Natural killer cell treated with Interleukin-12 subunit alpha and Interleukin-12 subunit beta and Interleukin-15 and Interleukin-18, amount 100 ng/mL, for 72 hours (primary cell): ENCODE data around the gene CLBA1. TPM values are rescaled to one million over a fixed set of nuclear protein-coding genes. Genes with fewer than 3 reads are reported as not detected.
"Not testable (repeated sequence)": the region's sequence is repeated elsewhere in the genome, so short reads cannot be mapped to it uniquely, and the experiment has no call there.

Experiments used
- ATAC-seq, 2 donors: fragments of 150-1000 bp; cut with Tn5 transposase in 1 of 2; sonication (Bioruptor Pico), chemical (Tn5 transposase) in 1 of 2; 2 replicates each; pipeline ENCODE4 v1.10.0; 2021
- DNase-seq: peaks from one replicate; pipeline ENCODE4 v3.0.0; 2022; ENCODE audit warnings: low spot score
- H3K27ac Mint-ChIP-seq, 2 donors: 1 replicate in 1 of 2; 2 replicates in 1 of 2; pipeline ENCODE4 v1.8.0; 2022; ENCODE audit warnings: mixed read lengths in 2 of 2, mild to moderate bottlenecking in 1 of 2, moderate library complexity in 1 of 2
- H3K27me3 Mint-ChIP-seq, 2 donors: 1 replicate in 1 of 2; 2 replicates in 1 of 2; pipeline ENCODE4 v1.8.0; 2022; ENCODE audit warnings: mixed read lengths in 2 of 2
- H3K36me3 Mint-ChIP-seq: one replicate; pipeline ENCODE4 v1.8.0; 2022; ENCODE audit warnings: mixed read lengths
- H3K4me1 Mint-ChIP-seq, 2 donors: 1 replicate in 1 of 2; 2 replicates in 1 of 2; pipeline ENCODE4 v1.8.0; 2022; ENCODE audit warnings: low read depth in 2 of 2, mixed read lengths in 2 of 2, mild to moderate bottlenecking in 1 of 2
- H3K4me3 Mint-ChIP-seq: one replicate; pipeline ENCODE4 v1.8.0; 2022; ENCODE audit warnings: mixed read lengths
- H3K9me3 Mint-ChIP-seq: 2 replicates; pipeline ENCODE4 v1.8.0; 2022; ENCODE audit warnings: mixed read lengths
- total RNA-seq, 2 donors: library from RNA; stranded (reverse); gene quantifications; one replicate each; pipeline ENCODE4 v1.2.3, GENCODE V29; 2022

The CLBA1 gene
- total RNA-seq, 2 donors from 2014 or later, result 1.2 to 1.5 TPM

GRCh38 chr14:105028251-105028927, 42.8 kb downstream of the CLBA1 start:
- Mint-ChIP-seq H3K9me3 (no peaks in the 10 kb centered on the region), H3K27ac (no peak overlapping the region), H3K4me3 (no peak overlapping the region), H3K36me3 (no peaks in the 10 kb centered on the region), H3K4me1 (peaks cover 20 to 31% of the 10 kb centered on the region in 2 donors), H3K27me3 (no peaks in the 10 kb centered on the region)
- ATAC-seq (no peak), DNase-seq (no peak)

- no peak overlapping the region for H3K4me3 Mint-ChIP-seq
- no peaks in the 10 kb centered on the region for H3K36me3 Mint-ChIP-seq
- no peak overlapping the region for H3K27ac Mint-ChIP-seq
- ATAC-seq, result no peak
- no peaks in the 10 kb centered on the region for H3K9me3 Mint-ChIP-seq
- H3K27me3 Mint-ChIP-seq, result no peaks in the 10 kb centered on the region
- no peak for DNase-seq
- H3K4me1 Mint-ChIP-seq, result peaks cover 29 to 34% of the 10 kb centered on the region in 2 donors
These were observed 43.8 kb downstream of the CLBA1 start for GRCh38 chr14:105029402-105029801.

- DNase-seq (no peak), ATAC-seq (no peak)
- H3K27ac Mint-ChIP-seq, result no peak overlapping the region
These were observed 44.6 kb downstream of the CLBA1 start for GRCh38 chr14:105030194-105030593.

GRCh38 chr14:105030836-105031396, 45.3 kb downstream of the CLBA1 start:
- Mint-ChIP-seq H3K4me3 (no peak overlapping the region), H3K36me3 (no peaks in the 10 kb centered on the region), H3K4me1 (peaks cover 23 to 29% of the 10 kb centered on the region in 2 donors), H3K9me3 (no peaks in the 10 kb centered on the region), H3K27me3 (no peaks in the 10 kb centered on the region), H3K27ac (no peak overlapping the region)
- ATAC-seq (no peak), DNase-seq (no peak)

More at GRCh38 chr14:105030194-105030593, 44.6 kb downstream of the CLBA1 start:
- H3K27me3 Mint-ChIP-seq, result no peaks in the 10 kb centered on the region
- H3K4me3 Mint-ChIP-seq, result no peak overlapping the region
- no peaks in the 10 kb centered on the region for H3K9me3 Mint-ChIP-seq
- H3K4me1 Mint-ChIP-seq, result peaks cover 29 to 30% of the 10 kb centered on the region in 2 donors
- H3K36me3 Mint-ChIP-seq, result no peaks in the 10 kb centered on the region

- Mint-ChIP-seq H3K27ac (peak overlapping the region; percentile 80 to 91), H3K4me3 (peak overlapping the region; percentile 90), H3K4me1 (peaks cover 12 to 22% of the 10 kb centered on the region in 2 donors)
- DNase-seq, H3K9me3 Mint-ChIP-seq, ATAC-seq, H3K27me3 Mint-ChIP-seq, H3K36me3 Mint-ChIP-seq: not testable (repeated sequence)
These were observed 46.9 kb downstream of the CLBA1 start for GRCh38 chr14:105032451-105032901.

GRCh38 chr14:105033412-105033900, 47.9 kb downstream of the CLBA1 start:
- peak overlapping the region; percentile 80 to 91 for H3K27ac Mint-ChIP-seq
- not testable (repeated sequence) for H3K27me3 Mint-ChIP-seq, H3K36me3 Mint-ChIP-seq, H3K9me3 Mint-ChIP-seq, DNase-seq, ATAC-seq
- H3K4me3 Mint-ChIP-seq, result peak overlapping the region; percentile 90
- H3K4me1 Mint-ChIP-seq, result peaks cover 12 to 19% of the 10 kb centered on the region in 2 donors

- H3K36me3 Mint-ChIP-seq, result no peaks in the 10 kb centered on the region
- peaks cover 12 to 19% of the 10 kb centered on the region in 2 donors for H3K4me1 Mint-ChIP-seq
- peak in 1 of 2 donors; percentile 57 for ATAC-seq
- H3K4me3 Mint-ChIP-seq, result no peak overlapping the region
- peak overlapping the region; percentile 80 to 91 for H3K27ac Mint-ChIP-seq
- H3K9me3 Mint-ChIP-seq, result no peaks in the 10 kb centered on the region
- DNase-seq, result no peak
- no peaks in the 10 kb centered on the region for H3K27me3 Mint-ChIP-seq
These were observed 48.9 kb downstream of the CLBA1 start for GRCh38 chr14:105034315-105035039.

- not testable (repeated sequence) for ATAC-seq, H3K4me3 Mint-ChIP-seq, H3K9me3 Mint-ChIP-seq, H3K27me3 Mint-ChIP-seq, H3K27ac Mint-ChIP-seq, H3K36me3 Mint-ChIP-seq, DNase-seq
- peaks cover 12 to 19% of the 10 kb centered on the region in 2 donors for H3K4me1 Mint-ChIP-seq
These were observed 50.0 kb downstream of the CLBA1 start for GRCh38 chr14:105035616-105036015.

GRCh38 chr14:105039458-105040205, 54.0 kb downstream of the CLBA1 start:
- no peaks in the 10 kb centered on the region for H3K27me3 Mint-ChIP-seq
- DNase-seq (no peak), ATAC-seq (no peak)
- peaks cover under 1 to 2% of the 10 kb centered on the region in 2 donors for H3K4me1 Mint-ChIP-seq
- no peak overlapping the region for H3K27ac Mint-ChIP-seq
- H3K36me3 Mint-ChIP-seq, result no peaks in the 10 kb centered on the region
- no peaks in the 10 kb centered on the region for H3K9me3 Mint-ChIP-seq
- no peak overlapping the region for H3K4me3 Mint-ChIP-seq

GRCh38 chr14:105041841-105042765, 56.5 kb downstream of the CLBA1 start:
- no peaks in the 10 kb centered on the region for H3K36me3 Mint-ChIP-seq
- H3K4me3 Mint-ChIP-seq, result no peak overlapping the region
- ATAC-seq (no peak), DNase-seq (no peak)
- peaks cover 11 to 12% of the 10 kb centered on the region in 2 donors for H3K4me1 Mint-ChIP-seq
- no peak overlapping the region for H3K27ac Mint-ChIP-seq
- H3K27me3 Mint-ChIP-seq, result no peaks in the 10 kb centered on the region
- H3K9me3 Mint-ChIP-seq, result no peaks in the 10 kb centered on the region

GRCh38 chr14:105042813-105043212, 57.2 kb downstream of the CLBA1 start:
- Mint-ChIP-seq H3K27me3 (no peaks in the 10 kb centered on the region), H3K9me3 (no peaks in the 10 kb centered on the region), H3K4me3 (no peak overlapping the region), H3K4me1 (peaks cover 11 to 12% of the 10 kb centered on the region in 2 donors), H3K27ac (no peak overlapping the region), H3K36me3 (no peaks in the 10 kb centered on the region)
- ATAC-seq, result no peak
- DNase-seq, result no peak

GRCh38 chr14:105043641-105044040, 58.1 kb downstream of the CLBA1 start:
- H3K27me3 Mint-ChIP-seq, result no peaks in the 10 kb centered on the region
- no peak overlapping the region for H3K27ac Mint-ChIP-seq
- no peak for ATAC-seq
- H3K4me3 Mint-ChIP-seq, result no peak overlapping the region
- peaks cover 11 to 12% of the 10 kb centered on the region in 2 donors for H3K4me1 Mint-ChIP-seq
- no peaks in the 10 kb centered on the region for H3K36me3 Mint-ChIP-seq
- no peak for DNase-seq
- no peaks in the 10 kb centered on the region for H3K9me3 Mint-ChIP-seq
